ENCODE data around the gene GNG5. TPM values are rescaled to one million over a fixed set of nuclear protein-coding genes. Genes with fewer than 3 reads are reported as not detected.

The GNG5 gene
- 114 and 125 TPM in 2 replicates for total RNA-seq (ENCODE audit: low replicate concordance)
- long read RNA-seq, transcript GNG5-201 (3 exons, 920 nt), result major isoform, 43 of 47 reads
- long read RNA-seq, partial matches to known transcripts, result 0 of 47 reads
- long read RNA-seq, other reads (novel, unspliced or antisense), result 4 of 47 reads

DNA sequence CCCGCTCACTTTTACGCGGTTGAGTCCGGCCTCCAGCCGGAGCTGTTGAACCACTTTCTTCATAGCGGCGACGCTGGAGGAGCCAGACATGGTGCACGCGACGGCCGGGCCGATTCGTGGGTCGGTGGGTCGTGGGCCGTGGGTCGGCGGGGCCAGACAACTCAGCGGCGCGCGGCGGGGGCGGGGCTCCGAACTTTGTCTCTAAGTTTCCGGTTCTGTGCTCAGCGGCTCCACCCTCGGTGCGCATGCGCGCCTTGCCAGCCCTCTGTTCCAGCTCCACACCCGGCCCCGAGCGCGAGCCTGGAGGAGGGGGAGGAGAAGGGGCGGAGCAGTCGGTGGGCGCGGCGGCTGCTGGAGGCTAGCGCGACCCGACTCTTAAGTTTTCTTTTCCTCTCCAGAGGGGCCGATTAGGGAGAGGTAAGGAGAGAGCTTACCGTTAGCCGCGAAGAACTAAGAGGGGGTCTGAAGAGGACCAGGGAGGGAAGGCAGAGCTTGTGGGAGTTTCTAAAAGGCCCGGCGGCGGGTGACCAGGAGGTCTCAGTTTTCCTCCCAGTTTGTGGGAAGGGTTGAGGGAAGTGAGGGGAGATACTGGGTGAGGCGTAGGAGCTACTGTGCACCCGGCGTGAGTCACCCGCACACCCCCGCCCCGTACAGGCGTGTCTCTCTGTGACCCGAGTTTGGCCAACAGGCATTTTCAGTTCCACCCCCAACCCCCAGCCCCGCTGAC is at the start of gene GNG5, which contains the start of gene SPATA1:
GNG5 (minus strand) TSS at position 580 of the 727 bp plus-strand sequence; CDS start at position 90, 490 bp downstream.
SPATA1 (plus strand) TSS at position 385 of the 727 bp plus-strand sequence. CDS start 9,974 bp downstream, outside the sequence.
- Mint-ChIP-seq H3K4me3 (peak within 1 kb of the TSS; percentile 94), H3K27me3 (no peaks in the 10 kb centered on the region), H3K36me3 (peaks cover 16% of the 10 kb centered on the region), H3K27ac (peak within 1 kb of the TSS; percentile 95), H3K4me1 (ENCODE audit: unreplicated experiment) (peaks cover 31% of the 10 kb centered on the region), H3K9me3 (peaks cover 12% of the 10 kb centered on the region)
- TF ChIP-seq, protein P1, sequence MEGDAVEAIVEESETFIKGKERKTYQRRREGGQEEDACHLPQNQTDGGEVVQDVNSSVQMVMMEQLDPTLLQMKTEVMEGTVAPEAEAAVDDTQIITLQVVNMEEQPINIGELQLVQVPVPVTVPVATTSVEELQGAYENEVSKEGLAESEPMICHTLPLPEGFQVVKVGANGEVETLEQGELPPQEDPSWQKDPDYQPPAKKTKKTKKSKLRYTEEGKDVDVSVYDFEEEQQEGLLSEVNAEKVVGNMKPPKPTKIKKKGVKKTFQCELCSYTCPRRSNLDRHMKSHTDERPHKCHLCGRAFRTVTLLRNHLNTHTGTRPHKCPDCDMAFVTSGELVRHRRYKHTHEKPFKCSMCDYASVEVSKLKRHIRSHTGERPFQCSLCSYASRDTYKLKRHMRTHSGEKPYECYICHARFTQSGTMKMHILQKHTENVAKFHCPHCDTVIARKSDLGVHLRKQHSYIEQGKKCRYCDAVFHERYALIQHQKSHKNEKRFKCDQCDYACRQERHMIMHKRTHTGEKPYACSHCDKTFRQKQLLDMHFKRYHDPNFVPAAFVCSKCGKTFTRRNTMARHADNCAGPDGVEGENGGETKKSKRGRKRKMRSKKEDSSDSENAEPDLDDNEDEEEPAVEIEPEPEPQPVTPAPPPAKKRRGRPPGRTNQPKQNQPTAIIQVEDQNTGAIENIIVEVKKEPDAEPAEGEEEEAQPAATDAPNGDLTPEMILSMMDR (conservative IDR thresholded peaks at IDR 0.05), result no peak
- DNase-seq (ENCODE audit: extremely low spot score, unreplicated experiment), result peak; percentile 99

DNA sequence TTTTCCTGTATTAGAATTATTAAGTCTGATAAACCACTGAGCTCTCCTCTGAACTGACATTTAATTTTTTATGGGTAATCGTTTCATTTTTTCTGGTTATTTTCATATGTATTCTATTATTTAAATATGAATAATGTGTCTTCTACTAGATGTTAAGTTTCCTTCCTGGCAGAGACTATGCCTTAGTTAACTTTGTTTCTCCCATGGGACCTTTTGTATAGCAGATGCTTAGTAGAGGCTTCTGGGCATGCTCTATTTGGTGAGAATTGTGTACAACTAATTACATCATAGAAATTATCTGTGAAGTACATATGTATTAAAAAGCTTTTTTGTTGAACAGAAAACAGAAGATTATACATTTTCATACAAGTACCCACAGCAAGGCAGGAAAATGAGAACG is 44.4 kb upstream of the GNG5 start:
- no peaks in the 10 kb centered on the region for H3K9me3 Mint-ChIP-seq
- peaks cover 4% of the 10 kb centered on the region for H3K36me3 Mint-ChIP-seq
- H3K27me3 Mint-ChIP-seq, result no peaks in the 10 kb centered on the region
- DNase-seq (ENCODE audit: extremely low spot score, unreplicated experiment), result no peak
- H3K27ac Mint-ChIP-seq, result no peak overlapping the region
- no peak overlapping the region for H3K4me3 Mint-ChIP-seq
- no peaks in the 10 kb centered on the region for H3K4me1 Mint-ChIP-seq (ENCODE audit: unreplicated experiment)
- TF ChIP-seq, protein P1 (conservative IDR thresholded peaks at IDR 0.05), result no peak

DNA sequence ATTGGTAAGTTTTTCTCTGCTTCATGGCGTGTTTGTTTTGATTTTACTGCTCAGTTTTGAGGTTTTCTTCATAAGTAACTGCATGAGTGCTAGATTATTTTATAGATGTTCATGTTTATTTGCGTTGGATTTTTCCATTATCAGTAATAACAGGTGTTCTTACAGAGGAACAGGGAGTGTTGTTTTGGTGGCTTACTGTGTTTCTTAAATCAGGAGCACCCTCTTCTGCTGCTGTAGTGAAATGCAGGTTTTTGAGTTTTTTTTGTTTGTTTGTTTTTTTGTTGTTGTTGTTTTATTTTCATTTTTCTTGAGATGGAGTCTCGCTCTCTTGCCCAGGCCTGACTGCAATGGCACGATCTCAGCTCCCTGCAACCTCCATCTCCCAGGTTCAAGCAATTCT is 35.3 kb upstream of the GNG5 start:
- Mint-ChIP-seq H3K27ac (no peak overlapping the region), H3K4me3 (no peak overlapping the region), H3K36me3 (peaks cover 13% of the 10 kb centered on the region), H3K9me3 (no peaks in the 10 kb centered on the region), H3K27me3 (no peaks in the 10 kb centered on the region), H3K4me1 (ENCODE audit: unreplicated experiment) (no peaks in the 10 kb centered on the region)
- TF ChIP-seq, protein P1 (conservative IDR thresholded peaks at IDR 0.05), result peak; percentile 30
- DNase-seq (ENCODE audit: extremely low spot score, unreplicated experiment), result no peak

DNA sequence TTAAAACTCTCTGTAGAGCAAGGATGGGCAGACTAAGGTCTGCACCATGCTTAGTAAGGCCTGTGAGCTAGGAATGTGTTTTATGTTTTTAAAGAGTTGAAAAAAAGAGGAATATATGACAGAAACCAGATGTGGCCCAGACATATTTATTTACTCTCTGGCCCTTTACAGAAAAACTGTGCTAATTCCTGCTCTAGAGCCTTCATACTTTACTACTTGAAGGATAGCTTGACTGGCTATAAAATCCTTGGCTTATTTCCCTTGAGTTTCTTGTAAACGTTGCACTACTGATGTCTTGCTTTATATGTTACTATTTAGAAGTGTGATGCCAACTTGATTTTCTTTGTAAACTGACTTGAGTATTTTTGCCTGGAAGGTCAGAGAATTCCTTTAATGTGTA is 34.4 kb upstream of the GNG5 start:
- no peaks in the 10 kb centered on the region for H3K9me3 Mint-ChIP-seq
- no peak overlapping the region for H3K27ac Mint-ChIP-seq
- TF ChIP-seq, protein P1 (conservative IDR thresholded peaks at IDR 0.05), result no peak
- no peak overlapping the region for H3K4me3 Mint-ChIP-seq
- H3K27me3 Mint-ChIP-seq, result no peaks in the 10 kb centered on the region
- DNase-seq (ENCODE audit: extremely low spot score, unreplicated experiment), result no peak
- peaks cover 11% of the 10 kb centered on the region for H3K36me3 Mint-ChIP-seq
- no peaks in the 10 kb centered on the region for H3K4me1 Mint-ChIP-seq (ENCODE audit: unreplicated experiment)

DNA sequence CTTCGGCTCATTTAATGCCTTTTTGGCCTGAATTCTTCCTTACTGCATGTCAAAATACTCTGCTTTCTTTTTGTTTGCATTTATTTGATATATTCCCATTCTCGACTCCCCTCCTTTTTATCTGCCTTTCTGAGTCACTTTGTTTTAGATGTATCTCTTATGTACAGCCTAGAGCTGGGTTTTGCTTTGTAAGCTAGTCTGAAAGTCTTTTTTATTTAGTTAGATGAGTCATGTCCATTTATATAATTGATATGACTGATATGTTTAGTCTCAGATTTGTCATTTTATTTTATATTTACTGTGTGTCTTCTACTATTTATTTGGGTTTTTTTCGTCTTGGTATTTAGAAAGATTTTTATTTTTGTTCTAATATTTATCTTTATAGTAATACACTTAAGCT is 33.6 kb upstream of the GNG5 start:
- no peak overlapping the region for H3K27ac Mint-ChIP-seq
- H3K9me3 Mint-ChIP-seq, result no peaks in the 10 kb centered on the region
- TF ChIP-seq, protein P1 (conservative IDR thresholded peaks at IDR 0.05), result no peak
- H3K27me3 Mint-ChIP-seq, result no peaks in the 10 kb centered on the region
- peaks cover 13% of the 10 kb centered on the region for H3K36me3 Mint-ChIP-seq
- no peak for DNase-seq (ENCODE audit: extremely low spot score, unreplicated experiment)
- no peak overlapping the region for H3K4me3 Mint-ChIP-seq
- no peaks in the 10 kb centered on the region for H3K4me1 Mint-ChIP-seq (ENCODE audit: unreplicated experiment)
